HepG2 (cell line): ENCODE data around the gene SLC19A1. TPM values are rescaled to one million over a fixed set of nuclear protein-coding genes. Genes with fewer than 3 reads are reported as not detected.

Source experiments
- ATAC-seq: fragments of 200-7000 bp; cut with Tn5 transposase; 3 replicates; pipeline ENCODE4 v1.9.1; 2020; ENCODE audit warnings: mild to moderate bottlenecking, moderate library complexity
- BruUV-seq: library from RNA; stranded (reverse); fragments of 400-500 nt; replicated peaks from 2 replicates; lab custom pipeline; 2021; lab: Mats Ljungman, UMichigan
- CTCF ChIA-PET: fragments of 300-600 bp; formaldehyde crosslinking; extraction: SDS; loops from one replicate; lab custom pipeline; 2021; ENCODE audit warnings: low total read pairs, inconsistent platforms, low intra/inter-chr PET ratio; lab: Yijun Ruan, JAX
- POLR2A ChIA-PET: fragments of 350-600 bp; sonication (Branson Sonifier 250); formaldehyde crosslinking; loops from one replicate; lab custom pipeline; 2020; ENCODE audit warnings: antibody characterized with exemption, inconsistent platforms; lab: Yijun Ruan, JAX
- DNase-seq: peaks from one replicate; pipeline ENCODE4 v3.0.0-alpha.2; 2015; ENCODE audit warnings: low spot score
- FAIRE-seq: peaks from 3 replicates; lab custom pipeline; 2011; peaks lifted over from hg19 to GRCh38; lab: Jason Lieb, UNC
- H2AFZ ChIP-seq: one replicate; pipeline ENCODE4 v1.6.1; 2011; ENCODE audit warnings: low read length, inconsistent platforms
- H3K27ac ChIP-seq: fragments of 300-600 bp; 3 replicates; pipeline ENCODE4 v1.8.0; 2011; ENCODE audit warnings: mixed run types, mild to moderate bottlenecking, mixed read lengths, low read length, inconsistent platforms; ENCODE audit not compliant: insufficient read depth; ENCODE audit errors: extremely low read length
- H3K27me3 ChIP-seq, 2 experiments: fragments of 200-600 bp in 1 of 2; 2 replicates in 1 of 2; 3 replicates in 1 of 2; pipeline versions ENCODE4 v1.6.0 to v1.8.0; 2011; ENCODE audit warnings: low read length in 2 of 2, mild to moderate bottlenecking in 2 of 2, moderate library complexity in 2 of 2, inconsistent platforms in 1 of 2; ENCODE audit not compliant: insufficient read depth in 2 of 2, control insufficient read depth in 1 of 2
- H3K36me3 ChIP-seq, 2 experiments: fragments of 200-600 bp in 1 of 2; replicated peaks in 1 of 2; 2 replicates in 1 of 2; 3 replicates in 1 of 2; pipeline versions ENCODE4 v1.5.1 to v1.8.0; 2011; ENCODE audit warnings: low read length in 2 of 2, inconsistent platforms in 1 of 2; ENCODE audit not compliant: insufficient read depth in 2 of 2, control insufficient read depth in 1 of 2
- H3K4me1 ChIP-seq: 2 replicates; pipeline ENCODE4 v1.5.1; 2012; ENCODE audit warnings: low read length, inconsistent platforms; ENCODE audit not compliant: insufficient read depth
- H3K4me2 ChIP-seq: 2 replicates; pipeline ENCODE4 v1.6.0; 2011; ENCODE audit warnings: low read depth, low read length, inconsistent platforms
- H3K4me3 ChIP-seq, 3 experiments: fragments of 200-600 bp in 1 of 3; sonication (generic), shearing (Covaris generic) in 1 of 3; replicated peaks in 1 of 3; 2 replicates each; pipeline ENCODE4 v1.5.1; 2011 to 2016; ENCODE audit warnings: low read length in 3 of 3, inconsistent platforms in 2 of 3, low read depth in 2 of 3, mild to moderate bottlenecking in 2 of 3, control low read depth in 1 of 3, mixed read lengths in 1 of 3; ENCODE audit not compliant: insufficient read depth in 1 of 3
- H3K79me2 ChIP-seq: one replicate; pipeline ENCODE4 v1.6.1; 2011; ENCODE audit warnings: low read length, inconsistent platforms; ENCODE audit not compliant: insufficient read depth
- H3K9ac ChIP-seq: 2 replicates; pipeline ENCODE4 v1.6.0; 2011; ENCODE audit warnings: mild to moderate bottlenecking, low read depth, low read length, inconsistent platforms; ENCODE audit not compliant: insufficient read depth
- H3K9me3 ChIP-seq: 2 replicates; pipeline ENCODE4 v1.5.1; 2012; ENCODE audit warnings: mild to moderate bottlenecking, low read length
- H4K20me1 ChIP-seq: 2 replicates; pipeline ENCODE4 v1.6.0; 2011; ENCODE audit warnings: inconsistent platforms, mild to moderate bottlenecking, low read length, moderate library complexity; ENCODE audit not compliant: insufficient read depth
- ARID4A ChIP-seq: sonication (generic); formaldehyde crosslinking; IDR thresholded peaks from 2 replicates; pipeline ENCODE4 v1.5.0; 2020; ENCODE audit warnings: mild to moderate bottlenecking, missing genetic modification reagents, borderline replicate concordance
- ATF7-NPFF ChIP-seq: sonication (generic); formaldehyde crosslinking; IDR thresholded peaks from 2 replicates; pipeline ENCODE4 v1.8.1; 2023; ENCODE audit warnings: mild to moderate bottlenecking, low read depth, missing genetic modification reagents, moderate library complexity
- ELF1 ChIP-seq: sonication (generic); formaldehyde crosslinking; IDR thresholded peaks from 2 replicates; pipeline ENCODE4 v1.4.0; 2020; ENCODE audit warnings: missing genetic modification reagents
- FOXA3 ChIP-seq: IDR thresholded peaks from 2 replicates; pipeline ENCODE4 v1.6.1; 2016; ENCODE audit warnings: missing genetic modification reagents, missing compliant biosample characterization
- GTF3A ChIP-seq: sonication (generic); formaldehyde crosslinking; conservative IDR thresholded peaks from 2 replicates; pipeline ENCODE4 v1.4.0; 2020; ENCODE audit warnings: mild to moderate bottlenecking, missing genetic modification reagents
- HNRNPLL ChIP-seq: fragments of 200-400 bp; formaldehyde crosslinking; IDR thresholded peaks from 2 replicates; pipeline ENCODE4 v1.6.1; 2017; ENCODE audit warnings: mild to moderate bottlenecking, low read depth, low read length; ENCODE audit not compliant: poor library complexity, severe bottlenecking
- KDM1A ChIP-seq: IDR thresholded peaks from 2 replicates; pipeline ENCODE4 v1.6.1; 2016; ENCODE audit warnings: missing compliant biosample characterization
- NFE2 ChIP-seq: sonication (generic); formaldehyde crosslinking; IDR thresholded peaks from 2 replicates; pipeline ENCODE4 v1.4.0; 2020; ENCODE audit warnings: missing genetic modification reagents
- RERE ChIP-seq: IDR thresholded peaks from 2 replicates; pipeline ENCODE4 v1.6.1; 2016; ENCODE audit warnings: low read depth, missing genetic modification reagents, missing compliant biosample characterization
- RFX3 ChIP-seq: IDR thresholded peaks from 2 replicates; pipeline ENCODE4 v1.6.1; 2016; ENCODE audit warnings: missing biosample characterization, missing genetic modification reagents
- SOX6 ChIP-seq, 2 experiments: fragments of 450-650 bp in 1 of 2; sonication (generic) in 1 of 2; formaldehyde crosslinking in 1 of 2; IDR thresholded peaks; 2 replicates each; pipeline versions ENCODE4 v1.4.0 to v1.6.1; 2017 to 2020; ENCODE audit warnings: antibody characterized with exemption in 1 of 2, mild to moderate bottlenecking in 1 of 2, missing genetic modification reagents in 1 of 2
- ZMYM3 ChIP-seq: sonication (generic); formaldehyde crosslinking; IDR thresholded peaks from 2 replicates; pipeline ENCODE4 v1.5.1; 2020; ENCODE audit warnings: mild to moderate bottlenecking, missing genetic modification reagents
- ZNF513 ChIP-seq: sonication (generic); formaldehyde crosslinking; conservative IDR thresholded peaks from 2 replicates; pipeline ENCODE4 v1.5.0; 2020; ENCODE audit warnings: missing genetic modification reagents
- ZNF83 ChIP-seq: sonication (generic); formaldehyde crosslinking; IDR thresholded peaks from 2 replicates; pipeline ENCODE4 v1.4.0; 2020; ENCODE audit warnings: missing genetic modification reagents, mild to moderate bottlenecking, borderline replicate concordance
- WGBS: methylation state at CpG from one replicate; pipeline ENCODE4 v1.1.6; 2017; ENCODE audit warnings: low lambda C conversion rate; 5-methylcytosine and 5-hydroxymethylcytosine counted together
- in situ Hi-C: cut with HindIII; loops from 2 replicates; pipeline ENCODE4 v1.10.0; 2017; ENCODE audit warnings: low pct_unique_long_range_greater_than_20kb; ENCODE audit not compliant: extremely low pct_ligation_motif_present
- intact Hi-C: fragments of 100-400 bp; cut with micrococcal nuclease; formaldehyde crosslinking; loops from one replicate; pipeline ENCODE4 v1.10.0; 2022; ENCODE audit not compliant: unreplicated experiment
- polyA plus RNA-seq, 8 experiments: library from polyadenylated mRNA; depleted of rRNA in 3 of 8; stranded (reverse) in 7 of 8; unstranded in 1 of 8; fragments of >200 nt; fragmentation: Illumina TruSeq in 4 of 8; extraction: Trizol in 4 of 8; gene quantifications; 2 replicates each; pipeline versions ENCODE4 v1.2.1 to v1.2.3, GENCODE V29; 2011 to 2016; ENCODE audit warnings: low read depth in 4 of 8, missing spikeins in 1 of 8, mixed read lengths in 1 of 8; ENCODE audit not compliant: insufficient read depth in 1 of 8
- total RNA-seq, 5 experiments: library from RNA; depleted of rRNA; stranded (reverse); fragments of >200 nt; fragmentation: Illumina TruSeq; extraction: Trizol; gene quantifications; 2 replicates each; pipeline ENCODE4 v1.2.3, GENCODE V29; 2016; ENCODE audit warnings: low read depth in 1 of 5

Gene SLC19A1
- total and polyA plus RNA-seq, 2 of the 13 experiments (the other 11 are each of a cell fraction or from before 2014, with no cell fraction given), result 21.8 to 23.0 TPM

- Histone ChIP-seq H3K27ac (no peak overlapping the region), H2AFZ (no peak overlapping the region), H3K9ac (no peak overlapping the region), H3K9me3 (peaks cover 15% of the 10 kb centered on the region), H4K20me1 (no peaks in the 10 kb centered on the region), H3K27me3 (no peaks in the 10 kb centered on the region), H3K4me1 (peaks cover 75% of the 10 kb centered on the region), H3K79me2 (peaks cover 24% of the 10 kb centered on the region), H3K4me3 (no peak overlapping the region), H3K36me3 (peaks cover 7 to 27% of the 10 kb centered on the region in 2 experiments), H3K4me2 (no peak overlapping the region)
- DNase-seq (no peak), ATAC-seq (no peak), FAIRE-seq (no peak)
- in situ Hi-C loops, result no loop called here
- ChIA-PET CTCF (no interaction called here), POLR2A (no interaction called here)
- BruUV-seq, result no TSS peak
- 100% methylated on average over 1 of the region's 5 CpGs for WGBS
- intact Hi-C loops, result no loop called here
- TF ChIP-seq HNRNPLL (no peak), NFE2 (CRISPR knock-in tag) (no peak), ZNF83 (CRISPR knock-in tag) (no peak), ELF1 (no peak), ZNF513 (CRISPR knock-in tag) (no peak), SOX6 (IDR thresholded peaks at IDR 0.05) (no peak), SOX6 (CRISPR knock-in tag; IDR thresholded peaks at IDR 0.05) (no peak), KDM1A (no peak), GTF3A (CRISPR knock-in tag) (no peak), ARID4A (no peak), FOXA3 (no peak), ATF7-NPFF (CRISPR knock-in tag) (no peak), ZMYM3 (CRISPR knock-in tag) (no peak), RERE (CRISPR knock-in tag) (no peak), RFX3 (CRISPR knock-in tag) (no peak)
Observed at GRCh38 chr21:45464309-45464708, 77.9 kb downstream of the SLC19A1 start.
